ENCODE data around the gene SUCNR1. TPM values are rescaled to one million over a fixed set of nuclear protein-coding genes. Genes with fewer than 3 reads are reported as not detected.

The SUCNR1 gene, protein sequence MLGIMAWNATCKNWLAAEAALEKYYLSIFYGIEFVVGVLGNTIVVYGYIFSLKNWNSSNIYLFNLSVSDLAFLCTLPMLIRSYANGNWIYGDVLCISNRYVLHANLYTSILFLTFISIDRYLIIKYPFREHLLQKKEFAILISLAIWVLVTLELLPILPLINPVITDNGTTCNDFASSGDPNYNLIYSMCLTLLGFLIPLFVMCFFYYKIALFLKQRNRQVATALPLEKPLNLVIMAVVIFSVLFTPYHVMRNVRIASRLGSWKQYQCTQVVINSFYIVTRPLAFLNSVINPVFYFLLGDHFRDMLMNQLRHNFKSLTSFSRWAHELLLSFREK
- total RNA-seq, result not detected in 2 replicates

DNA sequence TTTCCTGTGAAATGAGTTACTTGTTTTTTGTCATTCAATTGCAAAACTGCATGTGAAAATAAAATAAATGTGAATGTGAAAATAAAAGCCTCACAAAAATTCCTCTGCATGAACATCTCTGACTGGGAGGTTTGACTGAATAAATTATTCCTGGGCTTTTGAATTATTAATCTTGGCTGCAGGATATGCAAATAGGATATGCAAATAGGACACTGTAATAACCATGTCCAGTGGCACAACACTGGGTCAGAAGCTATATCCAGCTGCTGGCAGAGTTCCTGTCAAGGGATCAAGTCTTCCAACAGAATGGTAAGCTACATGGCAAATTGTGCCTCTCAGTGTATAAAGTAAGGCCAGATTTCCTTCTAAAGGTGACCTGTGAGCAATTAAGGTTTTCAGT is at the start of gene SUCNR1:
SUCNR1 (plus strand) TSS at position 246 of the 400 bp plus-strand sequence. CDS start 6,250 bp downstream, outside the sequence.

Other genes starting within 250 kb of the SUCNR1 start
- not detected in 2 replicates for gene AADACL2, start 139.7 kb upstream of the SUCNR1 start, total RNA-seq
- gene AADAC, start 59.5 kb upstream of the SUCNR1 start, total RNA-seq, result 0.09 and 1.2 TPM in 2 replicates